22Rv1 (cell line): Measurements from ENCODE around the gene CMSS1.

ENCODE experiments used
- CTCF ChIP-seq: fragments of 450-650 bp; IDR thresholded peaks from 2 replicates; pipeline ENCODE4 v1.5.1; 2017; ENCODE audit warnings: mild to moderate bottlenecking
- ZFX ChIP-seq: fragments of 450-650 bp; IDR thresholded peaks from 2 replicates; pipeline ENCODE4 v1.6.1; 2017; ENCODE audit warnings: antibody characterized with exemption, borderline replicate concordance

DNA sequence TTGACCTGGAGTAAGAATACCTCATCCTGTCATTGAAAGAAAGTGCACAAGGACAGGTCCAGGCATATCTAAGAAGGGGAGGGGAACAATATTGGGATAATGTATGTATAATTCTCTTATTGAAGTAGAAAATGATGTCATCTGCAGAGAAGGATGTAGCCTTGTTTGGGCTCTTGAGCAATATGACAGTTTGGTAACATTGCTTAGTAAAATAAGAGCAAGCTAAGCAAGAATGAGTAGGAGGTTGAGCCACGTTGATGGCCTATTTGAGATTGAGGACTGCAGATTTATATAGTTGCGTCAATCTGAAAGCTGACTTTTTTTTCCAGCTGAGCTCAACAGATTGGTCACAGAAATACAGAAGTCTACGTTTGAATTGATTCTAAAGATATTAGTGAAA lies 151.5 kb downstream of the CMSS1 start:
- TF ChIP-seq CTCF (no peak), ZFX (no peak)
